Measurements from ENCODE around the gene DPY19L3. TPM values are rescaled to one million over a fixed set of nuclear protein-coding genes. Genes with fewer than 3 reads are reported as not detected.
"Not testable (repeated sequence)": the region's sequence is repeated elsewhere in the genome, so short reads cannot be mapped to it uniquely, and the experiment has no call there.

Gene DPY19L3
- total RNA-seq, 2 experiments from 2014 or later: 16.4 to 18.0 TPM

GRCh38 chr19:32374362-32374761, 31.2 kb upstream of the DPY19L3 start:
- DNase-seq, H3K4me3 Mint-ChIP-seq, H3K27me3 Mint-ChIP-seq, H3K4me1 Mint-ChIP-seq, H3K9me3 Mint-ChIP-seq, H3K27ac Mint-ChIP-seq: not testable (repeated sequence)
- H3K36me3 Mint-ChIP-seq: peaks cover 50% of the 10 kb centered on the region

GRCh38 chr19:32377088-32377487, 28.5 kb upstream of the DPY19L3 start:
- DNase-seq, H3K4me1 Mint-ChIP-seq, H3K27me3 Mint-ChIP-seq, H3K9me3 Mint-ChIP-seq, H3K27ac Mint-ChIP-seq, H3K4me3 Mint-ChIP-seq: not testable (repeated sequence)
- peaks cover 34% of the 10 kb centered on the region for H3K36me3 Mint-ChIP-seq

GRCh38 chr19:32380269-32380668, 25.3 kb upstream of the DPY19L3 start:
- H3K4me3 Mint-ChIP-seq: no peak overlapping the region
- H3K36me3 Mint-ChIP-seq: peaks cover 26% of the 10 kb centered on the region
- no peaks in the 10 kb centered on the region for H3K9me3 Mint-ChIP-seq
- peaks cover 10% of the 10 kb centered on the region for H3K4me1 Mint-ChIP-seq
- no peak overlapping the region for H3K27ac Mint-ChIP-seq
- no peaks in the 10 kb centered on the region for H3K27me3 Mint-ChIP-seq
- DNase-seq: no peak

GRCh38 chr19:32387701-32388392, 17.7 kb upstream of the DPY19L3 start:
- peaks cover 2% of the 10 kb centered on the region for H3K4me1 Mint-ChIP-seq
- no peak overlapping the region for H3K4me3 Mint-ChIP-seq
- DNase-seq: no peak
- peaks cover 8% of the 10 kb centered on the region for H3K36me3 Mint-ChIP-seq
- no peak overlapping the region for H3K27ac Mint-ChIP-seq
- no peaks in the 10 kb centered on the region for H3K9me3 Mint-ChIP-seq
- no peaks in the 10 kb centered on the region for H3K27me3 Mint-ChIP-seq

- no peaks in the 10 kb centered on the region for H3K27me3 Mint-ChIP-seq
- H3K4me3 Mint-ChIP-seq: no peak overlapping the region
- H3K4me1 Mint-ChIP-seq: no peaks in the 10 kb centered on the region
- H3K9me3 Mint-ChIP-seq: no peaks in the 10 kb centered on the region
- no peak overlapping the region for H3K27ac Mint-ChIP-seq
- no peak for DNase-seq
- peaks cover 6% of the 10 kb centered on the region for H3K36me3 Mint-ChIP-seq
These were observed 17.1 kb upstream of the DPY19L3 start for GRCh38 chr19:32388393-32388855.

- Mint-ChIP-seq H3K4me1 (peaks cover 15% of the 10 kb centered on the region), H3K36me3 (peaks cover 13% of the 10 kb centered on the region), H3K9me3 (no peaks in the 10 kb centered on the region), H3K27me3 (no peaks in the 10 kb centered on the region), H3K27ac (no peak overlapping the region), H3K4me3 (no peak overlapping the region)
- no peak for DNase-seq
These were observed 12.7 kb upstream of the DPY19L3 start for GRCh38 chr19:32392901-32393300.

GRCh38 chr19:32396046-32396652, 9.4 kb upstream of the DPY19L3 start:
- DNase-seq: peak; percentile 50
- Mint-ChIP-seq H3K4me1 (peaks cover 15% of the 10 kb centered on the region), H3K9me3 (no peaks in the 10 kb centered on the region), H3K27me3 (no peaks in the 10 kb centered on the region), H3K27ac (peak overlapping the region; percentile 83), H3K36me3 (peaks cover 13% of the 10 kb centered on the region), H3K4me3 (no peak overlapping the region)

GRCh38 chr19:32397671-32398101, 7.9 kb upstream of the DPY19L3 start:
- Mint-ChIP-seq H3K27me3 (no peaks in the 10 kb centered on the region), H3K9me3 (no peaks in the 10 kb centered on the region), H3K36me3 (peaks cover 13% of the 10 kb centered on the region), H3K4me1 (peaks cover 17% of the 10 kb centered on the region), H3K27ac (no peak overlapping the region), H3K4me3 (no peak overlapping the region)
- DNase-seq: no peak

- no peak overlapping the region for H3K4me3 Mint-ChIP-seq
- no peak overlapping the region for H3K27ac Mint-ChIP-seq
- H3K27me3 Mint-ChIP-seq: no peaks in the 10 kb centered on the region
- peaks cover 16% of the 10 kb centered on the region for H3K4me1 Mint-ChIP-seq
- no peak for DNase-seq
- no peaks in the 10 kb centered on the region for H3K9me3 Mint-ChIP-seq
- H3K36me3 Mint-ChIP-seq: peaks cover 3% of the 10 kb centered on the region
These were observed 3.6 kb upstream of the DPY19L3 start for GRCh38 chr19:32401992-32402391.

GRCh38 chr19:32403291-32403995, 2.1 kb upstream of the DPY19L3 start:
- Mint-ChIP-seq H3K27ac (no peak overlapping the region), H3K4me1 (peaks cover 24% of the 10 kb centered on the region), H3K9me3 (no peaks in the 10 kb centered on the region), H3K4me3 (peak overlapping the region; percentile 86), H3K27me3 (no peaks in the 10 kb centered on the region), H3K36me3 (peaks cover 3% of the 10 kb centered on the region)
- DNase-seq: no peak

- no peaks in the 10 kb centered on the region for H3K27me3 Mint-ChIP-seq
- H3K36me3 Mint-ChIP-seq: peaks cover 9% of the 10 kb centered on the region
- peaks cover 24% of the 10 kb centered on the region for H3K4me1 Mint-ChIP-seq
- peak overlapping the region; percentile 90 for H3K27ac Mint-ChIP-seq
- DNase-seq: no peak
- peak overlapping the region; percentile 86 for H3K4me3 Mint-ChIP-seq
- H3K9me3 Mint-ChIP-seq: no peaks in the 10 kb centered on the region
These were observed 1.2 kb upstream of the DPY19L3 start for GRCh38 chr19:32404213-32404932.

- Mint-ChIP-seq H3K36me3 (peaks cover 11% of the 10 kb centered on the region), H3K9me3 (no peaks in the 10 kb centered on the region), H3K27ac (peak overlapping the region; percentile 90), H3K4me1 (peaks cover 24% of the 10 kb centered on the region), H3K27me3 (no peaks in the 10 kb centered on the region), H3K4me3 (peak overlapping the region; percentile 86)
- DNase-seq: peak; percentile 26
These were observed 588 bp upstream of the DPY19L3 start for GRCh38 chr19:32404933-32405430.

GRCh38 chr19:32406161-32407003, 812 bp downstream of the DPY19L3 start:
- DNase-seq: no peak
- peak overlapping the region; percentile 54 for H3K27ac Mint-ChIP-seq
- H3K4me1 Mint-ChIP-seq: peaks cover 23% of the 10 kb centered on the region
- no peaks in the 10 kb centered on the region for H3K9me3 Mint-ChIP-seq
- H3K4me3 Mint-ChIP-seq: peak overlapping the region; percentile 83
- H3K27me3 Mint-ChIP-seq: no peaks in the 10 kb centered on the region
- H3K36me3 Mint-ChIP-seq: peaks cover 17% of the 10 kb centered on the region

Data from activated naive CD8-positive, alpha-beta T cell treated with anti-CD3 and anti-CD28 coated beads for 36 hours (primary cell).